WTC11 (cell line): ENCODE data around the gene ABTB2. TPM values are rescaled to one million over a fixed set of nuclear protein-coding genes. Genes with fewer than 3 reads are reported as not detected.

Source experiments
- ATAC-seq: fragments of 200-7000 bp; cut with Tn5 transposase; 2 replicates; pipeline ENCODE4 v1.10.0; 2021; ENCODE audit warnings: mild to moderate bottlenecking, moderate library complexity
- CTCF ChIA-PET: fragments of 300-600 bp; sonication (Branson Sonifier 250); formaldehyde crosslinking; loops from one replicate; lab custom pipeline; 2021; ENCODE audit warnings: antibody characterized with exemption; lab: Charles Lee
- POLR2A ChIA-PET: fragments of 350-600 bp; sonication (Branson Sonifier 250); formaldehyde crosslinking; loops from one replicate; lab custom pipeline; 2021; ENCODE audit warnings: antibody characterized with exemption; lab: Charles Lee
- DNase-seq: peaks from one replicate; pipeline ENCODE4 v3.0.0; 2021; ENCODE audit warnings: low spot score
- H3K27ac Mint-ChIP-seq: 2 replicates; pipeline ENCODE4 v1.8.0; 2021; ENCODE audit warnings: mixed read lengths
- H3K27me3 Mint-ChIP-seq: 2 replicates; pipeline ENCODE4 v1.8.0; 2021; ENCODE audit warnings: low read depth, mild to moderate bottlenecking, moderate library complexity, mixed read lengths
- H3K36me3 Mint-ChIP-seq: 2 replicates; pipeline ENCODE4 v1.8.0; 2021; ENCODE audit warnings: mixed read lengths
- H3K4me1 Mint-ChIP-seq: 2 replicates; pipeline ENCODE4 v1.8.0; 2022; ENCODE audit warnings: mixed read lengths
- H3K4me3 Mint-ChIP-seq: 2 replicates; pipeline ENCODE4 v1.8.0; 2021; ENCODE audit warnings: mild to moderate bottlenecking, moderate library complexity, mixed read lengths
- H3K9me3 Mint-ChIP-seq: 2 replicates; pipeline ENCODE4 v1.8.0; 2021; ENCODE audit warnings: mixed read lengths
- AR ChIP-seq: fragments of 250-450 bp; sonication (Bioruptor Pico); IDR thresholded peaks from 2 replicates; pipeline ENCODE4 v1.9.0; 2021; ENCODE audit warnings: mild to moderate bottlenecking
- ATF2 ChIP-seq: sonication (generic); formaldehyde crosslinking; IDR thresholded peaks from 2 replicates; pipeline ENCODE4 v1.8.1; 2022; ENCODE audit warnings: low read depth, missing genetic modification reagents, borderline replicate concordance
- E2F1 ChIP-seq: sonication (generic); formaldehyde crosslinking; IDR thresholded peaks from 2 replicates; pipeline ENCODE4 v1.8.0; 2022; ENCODE audit warnings: mild to moderate bottlenecking, missing genetic modification reagents
- ETV6 ChIP-seq: sonication (generic); formaldehyde crosslinking; IDR thresholded peaks from 2 replicates; pipeline ENCODE4 v1.8.1; 2022; ENCODE audit warnings: mild to moderate bottlenecking, missing genetic modification reagents
- IRF1 ChIP-seq: sonication (generic); formaldehyde crosslinking; IDR thresholded peaks from 2 replicates; pipeline ENCODE4 v1.8.0; 2023; ENCODE audit warnings: missing genetic modification reagents
- JAZF1 ChIP-seq: fragments of 250-450 bp; sonication (Bioruptor Pico); IDR thresholded peaks from 2 replicates; pipeline ENCODE4 v1.9.0; 2021; ENCODE audit warnings: moderate library complexity, mild to moderate bottlenecking, inconsistent platforms
- JUN ChIP-seq: sonication (generic); formaldehyde crosslinking; IDR thresholded peaks from 2 replicates; pipeline ENCODE4 v1.8.0; 2023; ENCODE audit warnings: mild to moderate bottlenecking, missing genetic modification reagents
- KAT7 ChIP-seq: sonication (generic); formaldehyde crosslinking; IDR thresholded peaks from 2 replicates; pipeline ENCODE4 v1.8.1; 2023; ENCODE audit warnings: missing genetic modification reagents, mild to moderate bottlenecking, borderline replicate concordance
- MYBL2 ChIP-seq: sonication (generic); formaldehyde crosslinking; IDR thresholded peaks from 2 replicates; pipeline ENCODE4 v1.8.1; 2023; ENCODE audit warnings: mild to moderate bottlenecking, moderate library complexity, missing genetic modification reagents
- SMAD3 ChIP-seq: sonication (generic); formaldehyde crosslinking; IDR thresholded peaks from 2 replicates; pipeline ENCODE4 v1.8.0; 2022; ENCODE audit warnings: missing genetic modification reagents, mild to moderate bottlenecking, borderline replicate concordance
- STAT6 ChIP-seq: sonication (generic); formaldehyde crosslinking; conservative IDR thresholded peaks from 2 replicates; pipeline ENCODE4 v1.8.1; 2023; ENCODE audit warnings: mild to moderate bottlenecking, low read depth, missing genetic modification reagents, moderate library complexity
- TEAD4 ChIP-seq: sonication (generic); formaldehyde crosslinking; IDR thresholded peaks from 2 replicates; pipeline ENCODE4 v1.8.0; 2022; ENCODE audit warnings: mild to moderate bottlenecking, missing genetic modification reagents
- USF2 ChIP-seq: sonication (generic); formaldehyde crosslinking; IDR thresholded peaks from 2 replicates; pipeline ENCODE4 v1.8.1; 2023; ENCODE audit warnings: mild to moderate bottlenecking, missing genetic modification reagents, moderate library complexity
- ZMAT4 ChIP-seq: fragments of 250-450 bp; sonication (Bioruptor Pico); IDR thresholded peaks from 2 replicates; pipeline ENCODE4 v1.9.0; 2021; ENCODE audit warnings: mild to moderate bottlenecking
- ZNF138 ChIP-seq: sonication (generic); formaldehyde crosslinking; conservative IDR thresholded peaks from 2 replicates; pipeline ENCODE4 v1.8.1; 2022; ENCODE audit warnings: mild to moderate bottlenecking, moderate library complexity, missing genetic modification reagents
- ZNF219 ChIP-seq: sonication (generic); formaldehyde crosslinking; IDR thresholded peaks from 2 replicates; pipeline ENCODE4 v1.8.0; 2023; ENCODE audit warnings: missing genetic modification reagents, mild to moderate bottlenecking, borderline replicate concordance
- ZNF317 ChIP-seq: sonication (generic); formaldehyde crosslinking; IDR thresholded peaks from 2 replicates; pipeline ENCODE4 v1.8.1; 2023; ENCODE audit warnings: low read depth, mild to moderate bottlenecking, moderate library complexity, missing genetic modification reagents, borderline replicate concordance
- ZNF512 ChIP-seq: sonication (generic); formaldehyde crosslinking; IDR thresholded peaks from 2 replicates; pipeline ENCODE4 v1.8.1; 2022; ENCODE audit warnings: missing genetic modification reagents, borderline replicate concordance
- total RNA-seq: library from RNA; stranded (reverse); gene quantifications from 3 replicates; pipeline ENCODE4 v1.2.3, GENCODE V29; 2021

ABTB2 gene
- total RNA-seq, 1 experiment from 2014 or later, result 12.8 TPM

GRCh38 chr11:34240150-34240494 is 117.7 kb downstream of the ABTB2 start (continued):
- TF ChIP-seq AR (CRISPR knock-in tag) (no peak), USF2 (CRISPR knock-in tag) (no peak), TEAD4 (CRISPR knock-in tag) (no peak), ZNF512 (CRISPR knock-in tag) (no peak), ZMAT4 (no peak), ZNF219 (no peak), STAT6 (CRISPR knock-in tag) (no peak), SMAD3 (no peak), ZNF317 (CRISPR knock-in tag) (no peak)

- ChIA-PET POLR2A (no interaction called here), CTCF (interaction anchor here (1.1 to 3.3 kb wide), 6 partner anchors 9 to 118 kb away, joined by 3 to 20 read pairs (median 4); partner anchors contain the start of gene ABTB2)
- H3K4me1 Mint-ChIP-seq, result peaks cover 42% of the 10 kb centered on the region
- no peaks in the 10 kb centered on the region for H3K27me3 Mint-ChIP-seq
- H3K4me3 Mint-ChIP-seq, result no peak overlapping the region
- ATAC-seq (no peak), DNase-seq (no peak)
- H3K27ac Mint-ChIP-seq, result no peak overlapping the region
- H3K36me3 Mint-ChIP-seq, result no peaks in the 10 kb centered on the region
- no peaks in the 10 kb centered on the region for H3K9me3 Mint-ChIP-seq
- TF ChIP-seq MYBL2, result no peak
- TF ChIP-seq AR (CRISPR knock-in tag), result no peak
- TF ChIP-seq KAT7, result no peak
- TF ChIP-seq JAZF1, result no peak
- no peak for TF ChIP-seq IRF1
- no peak for TF ChIP-seq ZNF138
- no peak for TF ChIP-seq SMAD3
- TF ChIP-seq E2F1 (CRISPR knock-in tag), result no peak
- TF ChIP-seq ETV6, result no peak
- no peak for TF ChIP-seq JUN (CRISPR knock-in tag)
- no peak for TF ChIP-seq ATF2 (CRISPR knock-in tag)
These were observed 118.2 kb downstream of the ABTB2 start for GRCh38 chr11:34239465-34240149.
